ENCODE data around the gene DNAJB1. TPM values are rescaled to one million over a fixed set of nuclear protein-coding genes. Genes with fewer than 3 reads are reported as not detected.

The DNAJB1 gene
- total and polyA plus RNA-seq, 2 of the 4 experiments (the other 2 are of a cell fraction), result 88.2 to 95.4 TPM

GRCh38 chr19:14473978-14474578, 44.1 kb downstream of the DNAJB1 start:
- Histone ChIP-seq H2BK15ac (ENCODE audit: low read depth, low read length) (no peak overlapping the region), H2BK20ac (ENCODE audit: low read depth, low read length) (no peak overlapping the region), H3K23ac (ENCODE audit: low read depth, low read length) (no peak overlapping the region), H4K5ac (ENCODE audit: low read depth, low read length) (no peak overlapping the region), H3K4me2 (ENCODE audit: low read depth, low read length) (no peak overlapping the region), H4K8ac (ENCODE audit: low read depth in 2 of 2, low read length in 2 of 2) (no peak overlapping the region), H2BK5ac (ENCODE audit: low read depth, low read length, poor library complexity, severe bottlenecking) (no peak overlapping the region), H2AK5ac (ENCODE audit: low read depth, low read length) (peak overlapping the region; percentile 97; the same call in 1 of the 2 replicates), H3K4me1 (ENCODE audit: control insufficient read depth, insufficient read depth, low read length) (peaks cover 31% of the 10 kb centered on the region), H3K27ac (ENCODE audit: insufficient read depth, low read length) (no peak overlapping the region), H2AK9ac (replicated peaks; ENCODE audit: low read depth, low read length, poor library complexity) (peak overlapping the region; percentile 50), H3K4me3 (ENCODE audit: insufficient read depth, low read depth, low read length) (no peak overlapping the region), H2BK120ac (ENCODE audit: low read depth, low read length) (no peak overlapping the region), H3K4ac (ENCODE audit: low read depth, low read length) (no peak overlapping the region), H2AFZ (replicated peaks; ENCODE audit: low read length, poor library complexity) (no peak overlapping the region), H3K9me3 (ENCODE audit: control insufficient read depth, insufficient read depth, low read length) (no peaks in the 10 kb centered on the region), H3K14ac (replicated peaks; ENCODE audit: low read depth, low read length) (no peak overlapping the region), H3K9me1 (ENCODE audit: insufficient read depth, low read length) (0 out of 2 replicates have a peak, but pooled peaks cover 5% of the 10 kb centered on the region), H4K91ac (ENCODE audit: insufficient read depth, low read depth, low read length) (no peak overlapping the region), H3K79me1 (ENCODE audit: low read depth in 1 of 2, low read length in 2 of 2) (peaks cover 0 to 19% of the 10 kb centered on the region in 2 experiments; a peak in 2 of 4 replicates), H4K20me1 (ENCODE audit: insufficient read depth, low read length) (peaks cover 12% of the 10 kb centered on the region), H3K9ac (ENCODE audit: low read depth, low read length) (no peak overlapping the region), H3K27me3 (ENCODE audit: control insufficient read depth, insufficient read depth, low read length) (no peaks in the 10 kb centered on the region), H3K18ac (ENCODE audit: low read depth, low read length) (no peak overlapping the region), H3K36me3 (ENCODE audit: control insufficient read depth, insufficient read depth, low read length) (peaks cover 27% of the 10 kb centered on the region; the same call in 1 of the 2 replicates), H3K56ac (ENCODE audit: extremely low read depth, insufficient read depth, low read length) (no peak overlapping the region)
- no TSS peak for BruUV-seq (replicated peaks)
- ChIA-PET POLR2A (ENCODE audit: unreplicated experiment) (no interaction called here), CTCF (no interaction called here)
- ATAC-seq (ENCODE audit: low read depth), result no peak
- intact Hi-C loops (cut with micrococcal nuclease), result no loop called here
- in situ Hi-C loops (cut with MboI; ENCODE audit: low sequenced_read_pairs), result loop anchor here (10.0 kb wide), 1 partner anchor 589 kb away; no protein-coding TSS in a partner anchor
- no peak for TF ChIP-seq USF2 (IDR thresholded peaks at IDR 0.05; ENCODE audit: low read depth, low read length)
- TF ChIP-seq CHD1 (IDR thresholded peaks at IDR 0.05; ENCODE audit: low read depth, low read length), result no peak
- TF ChIP-seq POLR2A (IDR thresholded peaks at IDR 0.05; ENCODE audit: low read depth, low read length), result no peak
- TF ChIP-seq MXI1 (IDR thresholded peaks at IDR 0.05; ENCODE audit: borderline replicate concordance, low read depth, low read length), result no peak
- TF ChIP-seq RAD21 (IDR thresholded peaks at IDR 0.05; ENCODE audit: low read length), result no peak
- TF ChIP-seq BHLHE40 (IDR thresholded peaks at IDR 0.05; ENCODE audit: low read depth, low read length), result no peak
- TF ChIP-seq FOS (IDR thresholded peaks at IDR 0.05; ENCODE audit: low read depth, low read length), result no peak
- TF ChIP-seq MAZ (IDR thresholded peaks at IDR 0.05; ENCODE audit: borderline replicate concordance, low read depth, low read length), result no peak
- no peak for TF ChIP-seq NFE2L2 (IDR thresholded peaks at IDR 0.05; ENCODE audit: low read depth, low read length)
- TF ChIP-seq ELK1 (IDR thresholded peaks at IDR 0.05; ENCODE audit: borderline replicate concordance, low read depth, low read length), result no peak
- WGBS, 2 experiments (ENCODE audit: extremely low coverage in 2 of 2, insufficient read length in 1 of 2), result 66% methylated on average over 41 of the region's 53 CpGs; no CpG with 5 or more reads in 1 of the 2 experiments
- DNase-seq, result no peak
- dilution Hi-C loops (cut with HindIII; ENCODE audit: low sequenced_read_pairs, unreplicated experiment), result no loop called here

Measured in IMR-90 (cell line).